ENCODE results near the gene ZNF513. TPM values are rescaled to one million over a fixed set of nuclear protein-coding genes. Genes with fewer than 3 reads are reported as not detected.

Gene ZNF513
- total RNA-seq, 1 experiment from 2014 or later, result 23.6 TPM

DNA sequence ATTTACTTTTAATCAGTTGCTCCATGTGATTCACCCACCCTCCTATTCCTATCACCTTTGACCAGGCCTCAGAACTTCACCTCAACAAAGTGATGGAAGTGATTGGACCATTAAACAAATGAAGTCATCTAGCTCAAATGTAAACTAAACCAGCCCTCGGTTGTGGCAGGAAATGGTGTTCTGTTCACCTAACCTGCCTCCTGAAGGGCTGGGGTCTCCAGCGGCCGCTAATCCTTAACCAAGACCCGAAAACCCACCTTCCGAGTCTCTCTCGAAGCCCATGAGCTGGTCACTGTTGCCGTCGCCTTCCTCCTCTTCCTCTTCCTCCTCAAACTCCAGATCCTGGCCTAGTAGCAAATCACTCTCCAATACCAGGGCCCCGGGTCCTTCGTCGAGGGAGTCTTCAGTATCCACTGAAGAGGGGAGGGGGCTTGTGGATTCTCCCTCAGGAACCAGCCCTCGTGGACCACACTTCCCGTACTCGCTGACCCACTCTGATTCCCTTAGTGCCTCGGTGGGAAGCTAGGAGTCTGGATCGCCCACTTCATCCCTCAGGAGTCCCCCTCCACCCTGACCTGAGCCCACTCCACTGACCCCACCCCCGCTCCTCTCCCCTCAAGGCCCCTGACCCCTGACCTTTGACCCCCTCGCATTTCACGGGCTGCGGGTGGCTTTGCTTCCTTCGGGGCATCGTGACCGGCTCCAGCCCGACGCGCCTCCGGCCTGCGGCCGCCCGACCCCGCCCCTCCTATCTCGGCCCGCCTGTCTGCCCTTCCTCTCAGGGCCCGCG lies 503 bp downstream of the ZNF513 start:
- ATAC-seq, result no peak
- TF ChIP-seq ZNF232 (CRISPR knock-in tag; IDR thresholded peaks at IDR 0.05) (0 out of 2 replicates have a peak, but pooled peaks have one; percentile 19), SP1 (CRISPR knock-in tag; conservative IDR thresholded peaks at IDR 0.05) (no peak), MAX (CRISPR knock-in tag; IDR thresholded peaks at IDR 0.05) (no peak), MXD4 (CRISPR knock-in tag; IDR thresholded peaks at IDR 0.05; ENCODE audit: borderline replicate concordance) (no peak), NR2C2 (CRISPR knock-in tag; IDR thresholded peaks at IDR 0.05) (0 out of 2 replicates have a peak, but pooled peaks have one; percentile 64), JUN (CRISPR knock-in tag; IDR thresholded peaks at IDR 0.05) (no peak)
- TF ChIP-seq, protein P1, sequence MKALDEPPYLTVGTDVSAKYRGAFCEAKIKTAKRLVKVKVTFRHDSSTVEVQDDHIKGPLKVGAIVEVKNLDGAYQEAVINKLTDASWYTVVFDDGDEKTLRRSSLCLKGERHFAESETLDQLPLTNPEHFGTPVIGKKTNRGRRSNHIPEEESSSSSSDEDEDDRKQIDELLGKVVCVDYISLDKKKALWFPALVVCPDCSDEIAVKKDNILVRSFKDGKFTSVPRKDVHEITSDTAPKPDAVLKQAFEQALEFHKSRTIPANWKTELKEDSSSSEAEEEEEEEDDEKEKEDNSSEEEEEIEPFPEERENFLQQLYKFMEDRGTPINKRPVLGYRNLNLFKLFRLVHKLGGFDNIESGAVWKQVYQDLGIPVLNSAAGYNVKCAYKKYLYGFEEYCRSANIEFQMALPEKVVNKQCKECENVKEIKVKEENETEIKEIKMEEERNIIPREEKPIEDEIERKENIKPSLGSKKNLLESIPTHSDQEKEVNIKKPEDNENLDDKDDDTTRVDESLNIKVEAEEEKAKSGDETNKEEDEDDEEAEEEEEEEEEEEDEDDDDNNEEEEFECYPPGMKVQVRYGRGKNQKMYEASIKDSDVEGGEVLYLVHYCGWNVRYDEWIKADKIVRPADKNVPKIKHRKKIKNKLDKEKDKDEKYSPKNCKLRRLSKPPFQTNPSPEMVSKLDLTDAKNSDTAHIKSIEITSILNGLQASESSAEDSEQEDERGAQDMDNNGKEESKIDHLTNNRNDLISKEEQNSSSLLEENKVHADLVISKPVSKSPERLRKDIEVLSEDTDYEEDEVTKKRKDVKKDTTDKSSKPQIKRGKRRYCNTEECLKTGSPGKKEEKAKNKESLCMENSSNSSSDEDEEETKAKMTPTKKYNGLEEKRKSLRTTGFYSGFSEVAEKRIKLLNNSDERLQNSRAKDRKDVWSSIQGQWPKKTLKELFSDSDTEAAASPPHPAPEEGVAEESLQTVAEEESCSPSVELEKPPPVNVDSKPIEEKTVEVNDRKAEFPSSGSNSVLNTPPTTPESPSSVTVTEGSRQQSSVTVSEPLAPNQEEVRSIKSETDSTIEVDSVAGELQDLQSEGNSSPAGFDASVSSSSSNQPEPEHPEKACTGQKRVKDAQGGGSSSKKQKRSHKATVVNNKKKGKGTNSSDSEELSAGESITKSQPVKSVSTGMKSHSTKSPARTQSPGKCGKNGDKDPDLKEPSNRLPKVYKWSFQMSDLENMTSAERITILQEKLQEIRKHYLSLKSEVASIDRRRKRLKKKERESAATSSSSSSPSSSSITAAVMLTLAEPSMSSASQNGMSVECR (CRISPR knock-in tag; IDR thresholded peaks at IDR 0.05; ENCODE audit: borderline replicate concordance), result peak; percentile 25; the same call in 1 of the 2 replicates
- Mint-ChIP-seq H3K4me3 (peak overlapping the region; percentile 94), H3K27ac (peak overlapping the region; percentile 96), H3K36me3 (peaks cover 62% of the 10 kb centered on the region), H3K4me1 (peaks cover 20% of the 10 kb centered on the region), H3K27me3 (ENCODE audit: low read depth) (no peaks in the 10 kb centered on the region; the same call in 1 of the 2 replicates), H3K9me3 (no peaks in the 10 kb centered on the region)
- CTCF ChIA-PET, result interaction anchor here (0.6 to 3.1 kb wide), 10 partner anchors 8 to 303 kb away, joined by 3 to 15 read pairs (median 4); partner anchors contain the start of genes EIF2B4, GTF3C2 and PPM1G
- no peak for DNase-seq (ENCODE audit: low spot score)
- POLR2A ChIA-PET, result interaction anchor here (1.0 to 1.5 kb wide), 6 partner anchors 9 to 249 kb away, joined by 3 to 9 read pairs (median 4); partner anchors contain the start of genes CCDC121, GPN1, GTF3C2 and NRBP1

DNA sequence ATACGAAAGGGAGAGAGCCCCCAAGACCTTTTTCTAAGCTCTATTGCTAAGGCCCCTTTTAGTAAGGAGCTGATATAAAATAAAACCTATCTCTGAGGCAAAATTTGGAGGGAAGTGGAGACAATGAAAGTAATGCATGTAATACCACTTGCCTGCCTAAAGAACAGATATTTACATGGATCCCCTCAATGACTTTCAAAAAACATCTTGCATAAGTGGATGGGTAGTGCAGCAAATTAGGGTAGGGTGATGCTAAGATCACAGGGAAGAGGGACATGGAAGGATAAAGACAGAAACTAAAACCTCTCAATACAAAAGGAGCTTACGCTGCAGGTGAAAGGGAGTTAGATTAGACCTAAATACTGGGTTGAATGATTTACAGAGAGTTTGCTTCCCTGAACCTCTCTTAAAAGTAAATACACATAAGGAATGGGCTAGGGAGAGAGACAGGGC lies 1.1 kb downstream of the ZNF513 start:
- H3K36me3 Mint-ChIP-seq, result peaks cover 62% of the 10 kb centered on the region
- CTCF ChIA-PET, result interaction anchor here (0.6 to 3.1 kb wide), 7 partner anchors 10 to 304 kb away, joined by 3 to 15 read pairs (median 4); partner anchors contain the start of genes EIF2B4 and PPM1G
- POLR2A ChIA-PET, result interaction anchor here (1.4 kb wide), 2 partner anchors 8 to 22 kb away, joined by 5 to 9 read pairs; partner anchors contain the start of genes GTF3C2 and SNX17
- TF ChIP-seq PRRX2 (CRISPR knock-in tag; IDR thresholded peaks at IDR 0.05) (no peak), MYBL2 (CRISPR knock-in tag; IDR thresholded peaks at IDR 0.05) (no peak), MAX (CRISPR knock-in tag; IDR thresholded peaks at IDR 0.05) (no peak), NFATC4 (CRISPR knock-in tag; IDR thresholded peaks at IDR 0.05) (no peak), STAT6 (CRISPR knock-in tag; conservative IDR thresholded peaks at IDR 0.05; ENCODE audit: low read depth) (no peak), IRF2 (CRISPR knock-in tag; IDR thresholded peaks at IDR 0.05; ENCODE audit: borderline replicate concordance, low read depth) (no peak), ZNF423 (CRISPR knock-in tag; IDR thresholded peaks at IDR 0.05) (no peak), CREB1 (CRISPR knock-in tag; IDR thresholded peaks at IDR 0.05) (no peak), NFYB (CRISPR knock-in tag; conservative IDR thresholded peaks at IDR 0.05; ENCODE audit: low read depth) (no peak)
- TF ChIP-seq, protein P2, sequence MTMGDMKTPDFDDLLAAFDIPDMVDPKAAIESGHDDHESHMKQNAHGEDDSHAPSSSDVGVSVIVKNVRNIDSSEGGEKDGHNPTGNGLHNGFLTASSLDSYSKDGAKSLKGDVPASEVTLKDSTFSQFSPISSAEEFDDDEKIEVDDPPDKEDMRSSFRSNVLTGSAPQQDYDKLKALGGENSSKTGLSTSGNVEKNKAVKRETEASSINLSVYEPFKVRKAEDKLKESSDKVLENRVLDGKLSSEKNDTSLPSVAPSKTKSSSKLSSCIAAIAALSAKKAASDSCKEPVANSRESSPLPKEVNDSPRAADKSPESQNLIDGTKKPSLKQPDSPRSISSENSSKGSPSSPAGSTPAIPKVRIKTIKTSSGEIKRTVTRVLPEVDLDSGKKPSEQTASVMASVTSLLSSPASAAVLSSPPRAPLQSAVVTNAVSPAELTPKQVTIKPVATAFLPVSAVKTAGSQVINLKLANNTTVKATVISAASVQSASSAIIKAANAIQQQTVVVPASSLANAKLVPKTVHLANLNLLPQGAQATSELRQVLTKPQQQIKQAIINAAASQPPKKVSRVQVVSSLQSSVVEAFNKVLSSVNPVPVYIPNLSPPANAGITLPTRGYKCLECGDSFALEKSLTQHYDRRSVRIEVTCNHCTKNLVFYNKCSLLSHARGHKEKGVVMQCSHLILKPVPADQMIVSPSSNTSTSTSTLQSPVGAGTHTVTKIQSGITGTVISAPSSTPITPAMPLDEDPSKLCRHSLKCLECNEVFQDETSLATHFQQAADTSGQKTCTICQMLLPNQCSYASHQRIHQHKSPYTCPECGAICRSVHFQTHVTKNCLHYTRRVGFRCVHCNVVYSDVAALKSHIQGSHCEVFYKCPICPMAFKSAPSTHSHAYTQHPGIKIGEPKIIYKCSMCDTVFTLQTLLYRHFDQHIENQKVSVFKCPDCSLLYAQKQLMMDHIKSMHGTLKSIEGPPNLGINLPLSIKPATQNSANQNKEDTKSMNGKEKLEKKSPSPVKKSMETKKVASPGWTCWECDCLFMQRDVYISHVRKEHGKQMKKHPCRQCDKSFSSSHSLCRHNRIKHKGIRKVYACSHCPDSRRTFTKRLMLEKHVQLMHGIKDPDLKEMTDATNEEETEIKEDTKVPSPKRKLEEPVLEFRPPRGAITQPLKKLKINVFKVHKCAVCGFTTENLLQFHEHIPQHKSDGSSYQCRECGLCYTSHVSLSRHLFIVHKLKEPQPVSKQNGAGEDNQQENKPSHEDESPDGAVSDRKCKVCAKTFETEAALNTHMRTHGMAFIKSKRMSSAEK (CRISPR knock-in tag; IDR thresholded peaks at IDR 0.05; ENCODE audit: borderline replicate concordance), result no peak
- TF ChIP-seq, protein P1 (CRISPR knock-in tag; IDR thresholded peaks at IDR 0.05; ENCODE audit: borderline replicate concordance), result no peak

More for the DNA sequence above, 1.1 kb downstream of the ZNF513 start:
- Mint-ChIP-seq H3K4me3 (peak overlapping the region; percentile 94), H3K27me3 (ENCODE audit: low read depth) (no peaks in the 10 kb centered on the region; the same call in 1 of the 2 replicates), H3K9me3 (no peaks in the 10 kb centered on the region), H3K27ac (peak overlapping the region; percentile 96), H3K4me1 (peaks cover 20% of the 10 kb centered on the region)
- no peak for ATAC-seq
- no peak for DNase-seq (ENCODE audit: low spot score)

Measured in WTC11 (cell line).